Activated CD4-positive, alpha-beta T cell treated with anti-CD3 and anti-CD28 coated beads, Interleukin-2, amount 50 U/mL, for 4 hours (primary cell): ENCODE data around the gene DIO2.

Experiments used
- DNase-seq, 2 experiments: peaks; one replicate each; pipeline ENCODE4 v3.0.0-alpha.2; 2020

The DIO2 gene

GRCh38 chr14:80211153-80212022 is at the start of gene DIO2:
Gene DIO2 (minus strand): TSS chr14:80211504. CDS start chr14:80211472, 32 bp downstream.
- DNase-seq = no peak

GRCh38 chr14:80260645-80261044 is 49.3 kb upstream of the DIO2 start:
- no peak for DNase-seq

- DNase-seq = no peak
These were observed 28.3 kb upstream of the DIO2 start for GRCh38 chr14:80239631-80240030.

- DNase-seq = no peak
These were observed 25.8 kb upstream of the DIO2 start for GRCh38 chr14:80237143-80237542.

GRCh38 chr14:80233470-80234089 is 22.3 kb upstream of the DIO2 start:
- DNase-seq = no peak

GRCh38 chr14:80231702-80232101 is 20.4 kb upstream of the DIO2 start:
- DNase-seq = no peak

- no peak for DNase-seq
These were observed 12.6 kb upstream of the DIO2 start for GRCh38 chr14:80223696-80224465.

GRCh38 chr14:80216818-80217217 is 5.5 kb upstream of the DIO2 start:
- no peak for DNase-seq

GRCh38 chr14:80215756-80216581 is 4.7 kb upstream of the DIO2 start:
- DNase-seq = no peak

- no peak for DNase-seq
These were observed 3.8 kb upstream of the DIO2 start for GRCh38 chr14:80215081-80215480.

- DNase-seq = no peak
These were observed 2.3 kb upstream of the DIO2 start for GRCh38 chr14:80213602-80214001.

GRCh38 chr14:80212023-80212397 is 706 bp upstream of the DIO2 start:
- DNase-seq = no peak

- DNase-seq = no peak
These were observed 2.8 kb downstream of the DIO2 start for GRCh38 chr14:80208461-80208860.

- no peak for DNase-seq
These were observed 4.8 kb downstream of the DIO2 start for GRCh38 chr14:80206351-80207080.

GRCh38 chr14:80202888-80203562 is 8.3 kb downstream of the DIO2 start:
- no peak for DNase-seq

GRCh38 chr14:80200093-80200492 is 11.2 kb downstream of the DIO2 start:
- DNase-seq = no peak

GRCh38 chr14:80188571-80188970 is 22.7 kb downstream of the DIO2 start:
- DNase-seq = no peak

- no peak for DNase-seq
These were observed 25.0 kb downstream of the DIO2 start for GRCh38 chr14:80186301-80186800.

GRCh38 chr14:80176893-80177292 is 34.4 kb downstream of the DIO2 start:
- DNase-seq = no peak

- DNase-seq = no peak
These were observed 38.8 kb downstream of the DIO2 start for GRCh38 chr14:80172375-80173051.
